ENCODE measurements around the gene ACAA2.

ACAA2 gene

DNA sequence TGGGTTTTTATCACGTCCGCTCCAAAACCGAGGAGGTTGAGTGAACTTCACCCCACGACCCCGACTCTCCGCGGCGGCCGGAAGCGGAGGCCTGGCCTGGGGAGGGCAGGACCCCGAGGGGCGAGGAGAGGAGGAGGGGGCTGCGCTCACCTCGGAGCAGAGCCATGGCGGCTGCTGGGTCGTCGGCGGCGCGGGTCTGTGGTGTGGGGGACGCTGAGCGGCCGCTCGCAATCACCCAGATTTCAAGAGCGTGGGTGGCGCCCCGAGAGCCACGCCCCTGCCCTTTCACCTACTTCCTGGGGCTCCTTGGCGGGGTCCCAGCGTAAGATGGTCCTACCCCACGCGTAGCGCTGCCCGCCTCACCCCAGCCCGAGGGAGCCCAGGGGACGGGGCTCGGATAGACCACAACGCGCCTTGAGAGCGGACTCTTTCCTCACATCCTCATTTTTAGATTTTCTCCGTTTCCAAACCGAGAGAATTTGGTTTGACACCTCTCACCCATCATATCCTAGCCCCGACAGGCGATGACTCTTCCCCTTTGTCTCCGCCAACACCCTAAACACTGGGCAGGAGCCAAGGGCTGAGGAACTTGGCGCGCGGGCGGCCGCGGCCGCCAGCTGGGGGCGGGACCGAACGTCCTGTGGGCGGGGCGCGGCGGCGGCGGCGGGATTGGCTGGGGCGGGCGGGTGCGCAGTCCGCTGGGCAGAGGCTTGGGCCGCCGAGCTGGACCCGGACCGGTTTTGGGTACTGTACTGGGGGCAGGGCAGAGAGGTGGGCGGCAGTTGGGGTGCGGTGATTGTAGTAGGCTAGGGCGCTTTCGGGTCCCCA, at the start of gene ACAA2:
Gene ACAA2 (minus strand): TSS at position 215 of the 828 bp plus-strand sequence. CDS start 49 bp downstream, at position 166.
- peak; percentile 90 for ATAC-seq
- TF ChIP-seq PPARA (CRISPR knock-in tag; IDR thresholded peaks at IDR 0.05; ENCODE audit: borderline replicate concordance) (peak; percentile 75; the same call in 1 of the 2 replicates), ZNF565 (CRISPR knock-in tag; conservative IDR thresholded peaks at IDR 0.05; ENCODE audit: low read depth) (no peak), ISL1 (CRISPR knock-in tag; IDR thresholded peaks at IDR 0.05) (no peak), TOX (CRISPR knock-in tag; IDR thresholded peaks at IDR 0.05; ENCODE audit: borderline replicate concordance) (no peak)

- TF ChIP-seq PPARA (CRISPR knock-in tag; IDR thresholded peaks at IDR 0.05; ENCODE audit: borderline replicate concordance) (no peak), OSR1 (CRISPR knock-in tag; IDR thresholded peaks at IDR 0.05) (no peak), ZNF8 (CRISPR knock-in tag; IDR thresholded peaks at IDR 0.05) (no peak), ZFP3 (CRISPR knock-in tag; IDR thresholded peaks at IDR 0.05) (no peak), ZNF565 (CRISPR knock-in tag; conservative IDR thresholded peaks at IDR 0.05; ENCODE audit: low read depth) (no peak), TCF4 (CRISPR knock-in tag; IDR thresholded peaks at IDR 0.05; ENCODE audit: borderline replicate concordance) (no peak)
- ATAC-seq: no peak
Observed at GRCh38 chr18:49862656-49863385, 49.5 kb upstream of the ACAA2 start.

DNA sequence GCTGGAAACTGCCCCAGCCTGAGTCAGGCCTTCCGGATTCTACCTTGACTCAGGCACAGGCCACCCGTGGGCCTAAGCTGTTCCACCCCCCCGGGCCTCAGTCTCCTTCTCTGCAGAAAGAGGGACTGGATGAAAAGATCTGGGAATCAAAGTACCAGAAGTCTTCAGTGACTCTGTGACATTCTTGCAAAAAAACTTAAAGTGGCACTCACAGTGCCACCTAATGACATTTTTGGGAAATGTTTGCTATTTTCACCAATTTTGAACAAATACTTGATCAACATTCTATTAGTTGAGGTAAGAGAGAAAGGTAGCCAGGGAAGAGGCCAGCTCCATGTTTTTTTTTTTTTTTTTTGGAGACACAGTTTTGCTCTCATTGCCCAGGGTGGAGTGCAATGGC, 48.3 kb upstream of the ACAA2 start:
- TF ChIP-seq OSR1 (CRISPR knock-in tag; IDR thresholded peaks at IDR 0.05): no peak
- TF ChIP-seq CREB5 (CRISPR knock-in tag; IDR thresholded peaks at IDR 0.05; ENCODE audit: low read depth): no peak
- no peak for TF ChIP-seq CSDC2 (CRISPR knock-in tag; IDR thresholded peaks at IDR 0.05)
- TF ChIP-seq TCF4 (CRISPR knock-in tag; IDR thresholded peaks at IDR 0.05; ENCODE audit: borderline replicate concordance): no peak
- TF ChIP-seq ZFP30 (CRISPR knock-in tag; IDR thresholded peaks at IDR 0.05): no peak
- TF ChIP-seq ZFP3 (CRISPR knock-in tag; IDR thresholded peaks at IDR 0.05): no peak
- TF ChIP-seq, protein P1, sequence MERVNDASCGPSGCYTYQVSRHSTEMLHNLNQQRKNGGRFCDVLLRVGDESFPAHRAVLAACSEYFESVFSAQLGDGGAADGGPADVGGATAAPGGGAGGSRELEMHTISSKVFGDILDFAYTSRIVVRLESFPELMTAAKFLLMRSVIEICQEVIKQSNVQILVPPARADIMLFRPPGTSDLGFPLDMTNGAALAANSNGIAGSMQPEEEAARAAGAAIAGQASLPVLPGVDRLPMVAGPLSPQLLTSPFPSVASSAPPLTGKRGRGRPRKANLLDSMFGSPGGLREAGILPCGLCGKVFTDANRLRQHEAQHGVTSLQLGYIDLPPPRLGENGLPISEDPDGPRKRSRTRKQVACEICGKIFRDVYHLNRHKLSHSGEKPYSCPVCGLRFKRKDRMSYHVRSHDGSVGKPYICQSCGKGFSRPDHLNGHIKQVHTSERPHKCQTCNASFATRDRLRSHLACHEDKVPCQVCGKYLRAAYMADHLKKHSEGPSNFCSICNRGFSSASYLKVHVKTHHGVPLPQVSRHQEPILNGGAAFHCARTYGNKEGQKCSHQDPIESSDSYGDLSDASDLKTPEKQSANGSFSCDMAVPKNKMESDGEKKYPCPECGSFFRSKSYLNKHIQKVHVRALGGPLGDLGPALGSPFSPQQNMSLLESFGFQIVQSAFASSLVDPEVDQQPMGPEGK (CRISPR knock-in tag; IDR thresholded peaks at IDR 0.05; ENCODE audit: borderline replicate concordance): no peak
- TF ChIP-seq ZC3H10 (CRISPR knock-in tag; IDR thresholded peaks at IDR 0.05): no peak
- TF ChIP-seq POU6F1 (CRISPR knock-in tag; IDR thresholded peaks at IDR 0.05; ENCODE audit: borderline replicate concordance, low read depth): no peak
- TF ChIP-seq ISL1 (CRISPR knock-in tag; IDR thresholded peaks at IDR 0.05): no peak
- TF ChIP-seq TOX (CRISPR knock-in tag; IDR thresholded peaks at IDR 0.05; ENCODE audit: borderline replicate concordance): no peak
- TF ChIP-seq PPARA (CRISPR knock-in tag; IDR thresholded peaks at IDR 0.05; ENCODE audit: borderline replicate concordance): no peak
- no peak for TF ChIP-seq ZNF565 (CRISPR knock-in tag; conservative IDR thresholded peaks at IDR 0.05; ENCODE audit: low read depth)
- TF ChIP-seq ARNTL (CRISPR knock-in tag; IDR thresholded peaks at IDR 0.05; ENCODE audit: borderline replicate concordance, low read depth): no peak
- TF ChIP-seq, protein P2, sequence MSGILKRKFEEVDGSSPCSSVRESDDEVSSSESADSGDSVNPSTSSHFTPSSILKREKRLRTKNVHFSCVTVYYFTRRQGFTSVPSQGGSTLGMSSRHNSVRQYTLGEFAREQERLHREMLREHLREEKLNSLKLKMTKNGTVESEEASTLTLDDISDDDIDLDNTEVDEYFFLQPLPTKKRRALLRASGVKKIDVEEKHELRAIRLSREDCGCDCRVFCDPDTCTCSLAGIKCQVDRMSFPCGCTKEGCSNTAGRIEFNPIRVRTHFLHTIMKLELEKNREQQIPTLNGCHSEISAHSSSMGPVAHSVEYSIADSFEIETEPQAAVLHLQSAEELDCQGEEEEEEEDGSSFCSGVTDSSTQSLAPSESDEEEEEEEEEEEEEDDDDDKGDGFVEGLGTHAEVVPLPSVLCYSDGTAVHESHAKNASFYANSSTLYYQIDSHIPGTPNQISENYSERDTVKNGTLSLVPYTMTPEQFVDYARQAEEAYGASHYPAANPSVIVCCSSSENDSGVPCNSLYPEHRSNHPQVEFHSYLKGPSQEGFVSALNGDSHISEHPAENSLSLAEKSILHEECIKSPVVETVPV (CRISPR knock-in tag; IDR thresholded peaks at IDR 0.05): no peak
- TF ChIP-seq GLIS3 (CRISPR knock-in tag; IDR thresholded peaks at IDR 0.05): no peak
- no peak for TF ChIP-seq RARB (CRISPR knock-in tag; IDR thresholded peaks at IDR 0.05)
- TF ChIP-seq ZNF8 (CRISPR knock-in tag; IDR thresholded peaks at IDR 0.05): no peak
- no peak for TF ChIP-seq ZNF70 (CRISPR knock-in tag; IDR thresholded peaks at IDR 0.05)
- ATAC-seq: no peak; the same call in 2 of the 3 replicates

GRCh38 chr18:49859725-49860124, 46.4 kb upstream of the ACAA2 start:
- TF ChIP-seq ZFP3 (CRISPR knock-in tag; IDR thresholded peaks at IDR 0.05) (no peak), TOX (CRISPR knock-in tag; IDR thresholded peaks at IDR 0.05; ENCODE audit: borderline replicate concordance) (no peak), CREB5 (CRISPR knock-in tag; IDR thresholded peaks at IDR 0.05; ENCODE audit: low read depth) (no peak), POU6F1 (CRISPR knock-in tag; IDR thresholded peaks at IDR 0.05; ENCODE audit: borderline replicate concordance, low read depth) (no peak)
- ATAC-seq: no peak
